K562 (cell line): Measurements from ENCODE around the gene EIF4E1B. TPM values are rescaled to one million over a fixed set of nuclear protein-coding genes. Genes with fewer than 3 reads are reported as not detected.

Source experiments
- ATAC-seq: fragments of 200-7000 bp; cut with Tn5 transposase; 3 replicates; pipeline ENCODE4 v1.9.1; 2020; ENCODE audit warnings: moderate library complexity
- BruUV-seq: library from RNA; stranded (reverse); fragments of 400-500 nt; replicated peaks from 2 replicates; lab custom pipeline; 2021; lab: Mats Ljungman, UMichigan
- CTCF ChIA-PET: fragments of 300-600 bp; formaldehyde crosslinking; extraction: SDS; loops from one replicate; lab custom pipeline; 2021; ENCODE audit warnings: low intra/inter-chr PET ratio; lab: Yijun Ruan, JAX
- POLR2A ChIA-PET: fragments of 300-600, 350-650 bp; sonication (Branson Sonifier 250); formaldehyde crosslinking; extraction: SDS; loops from one replicate; lab custom pipeline; 2021; ENCODE audit warnings: antibody characterized with exemption, inconsistent platforms; lab: Yijun Ruan, JAX
- DNase-seq, 4 experiments: peaks; one replicate each; pipeline versions ENCODE4 v3.0.0 to v3.0.0-alpha.2; 2011 to 2018; ENCODE audit warnings: low spot score in 3 of 4, mixed read lengths in 3 of 4; ENCODE audit errors: extremely low read depth in 1 of 4
- FAIRE-seq: peaks from 2 replicates; lab custom pipeline; 2011; peaks lifted over from hg19 to GRCh38; lab: Jason Lieb, UNC
- H2AFZ ChIP-seq: 2 replicates; pipeline ENCODE4 v1.6.0; 2011; ENCODE audit warnings: low read depth, low read length, control low read depth, inconsistent platforms
- H3K27ac ChIP-seq: fragments of 200-600 bp; 3 replicates; pipeline ENCODE4 v1.8.0; 2011; ENCODE audit warnings: low read depth, mild to moderate bottlenecking, control low read depth, inconsistent platforms, low read length, moderate library complexity, mixed read lengths; ENCODE audit errors: extremely low read depth
- H3K27me3 ChIP-seq, 2 experiments: fragments of 300-600 bp in 1 of 2; 2 replicates in 1 of 2; 3 replicates in 1 of 2; pipeline versions ENCODE4 v1.6.0 to v1.8.0; 2011; ENCODE audit warnings: inconsistent platforms in 2 of 2, low read length in 2 of 2, mild to moderate bottlenecking in 1 of 2, mixed read lengths in 1 of 2, moderate library complexity in 1 of 2; ENCODE audit not compliant: control insufficient read depth in 2 of 2, insufficient read depth in 2 of 2
- H3K36me3 ChIP-seq: fragments of 300-600 bp; 3 replicates; pipeline ENCODE4 v1.8.0; 2011; ENCODE audit warnings: mild to moderate bottlenecking, low read length, inconsistent platforms; ENCODE audit not compliant: control insufficient read depth, insufficient read depth
- H3K4me1 ChIP-seq, 2 experiments: fragments of 200-600 bp in 1 of 2; replicated peaks in 1 of 2; 2 replicates in 1 of 2; 3 replicates in 1 of 2; pipeline versions ENCODE4 v1.5.1 to v1.8.0; 2011; ENCODE audit warnings: inconsistent platforms in 2 of 2, low read length in 2 of 2, mild to moderate bottlenecking in 1 of 2, mixed read lengths in 1 of 2, moderate library complexity in 1 of 2; ENCODE audit not compliant: control insufficient read depth in 2 of 2, insufficient read depth in 2 of 2
- H3K4me2 ChIP-seq: 2 replicates; pipeline ENCODE4 v1.6.1; 2011; ENCODE audit warnings: low read length, control low read depth, inconsistent platforms, mixed read lengths; ENCODE audit not compliant: insufficient read depth
- H3K4me3 ChIP-seq: fragments of 200-600 bp; sonication (generic), shearing (Covaris generic); 2 replicates; pipeline ENCODE4 v1.5.1; 2016; ENCODE audit warnings: control low read depth, inconsistent platforms
- H3K79me2 ChIP-seq: fragments of 200-600 bp; 3 replicates; pipeline ENCODE4 v1.8.0; 2011; ENCODE audit warnings: low read length, inconsistent platforms; ENCODE audit not compliant: control insufficient read depth, insufficient read depth
- H3K9ac ChIP-seq, 2 experiments: 2 replicates each; pipeline versions ENCODE4 v1.6.0 to v1.6.1; 2011; ENCODE audit warnings: low read depth in 2 of 2, low read length in 2 of 2, control low read depth in 1 of 2, inconsistent platforms in 1 of 2, mild to moderate bottlenecking in 1 of 2, mixed read lengths in 1 of 2; ENCODE audit not compliant: insufficient read depth in 1 of 2
- H3K9me1 ChIP-seq: one replicate; pipeline ENCODE4 v1.6.0; 2011; ENCODE audit warnings: inconsistent platforms, mild to moderate bottlenecking, low read length, moderate library complexity; ENCODE audit not compliant: control insufficient read depth, insufficient read depth
- H3K9me3 ChIP-seq: replicated peaks from 2 replicates; pipeline ENCODE4 v1.5.1; 2011; ENCODE audit warnings: low read depth, low read length, inconsistent platforms; ENCODE audit not compliant: control insufficient read depth, insufficient read depth
- H4K20me1 ChIP-seq: replicated peaks from 2 replicates; pipeline ENCODE4 v1.6.1; 2011; ENCODE audit warnings: low read length, inconsistent platforms, mixed read lengths; ENCODE audit not compliant: control insufficient read depth, insufficient read depth
- CHD4 ChIP-seq: fragments of 200-600 bp; sonication (generic); IDR thresholded peaks from 3 replicates; pipeline ENCODE4 v1.6.1; 2012; ENCODE audit warnings: low read depth, mild to moderate bottlenecking, mixed read lengths, low read length, inconsistent platforms; ENCODE audit not compliant: insufficient read depth, insufficient replicate concordance, poor library complexity, severe bottlenecking
- COPS2 ChIP-seq: fragments of 450-650 bp; conservative IDR thresholded peaks from 2 replicates; pipeline ENCODE4 v1.6.1; 2016; ENCODE audit warnings: mild to moderate bottlenecking, moderate library complexity
- KAT7 ChIP-seq: sonication (generic); formaldehyde crosslinking; IDR thresholded peaks from 2 replicates; pipeline ENCODE4 v1.8.0; 2022; ENCODE audit warnings: missing genetic modification reagents, mild to moderate bottlenecking, borderline replicate concordance
- PTRF ChIP-seq: fragments of 450-650 bp; IDR thresholded peaks from 2 replicates; pipeline ENCODE4 v1.6.1; 2016; ENCODE audit warnings: mild to moderate bottlenecking, missing genetic modification characterization, missing compliant biosample characterization
- RBM15 ChIP-seq: fragments of 200-400 bp; formaldehyde crosslinking; IDR thresholded peaks from 2 replicates; pipeline ENCODE4 v1.6.1; 2018; ENCODE audit warnings: mild to moderate bottlenecking, low read length, moderate library complexity; ENCODE audit not compliant: insufficient read depth
- SPI1 ChIP-seq: IDR thresholded peaks from 2 replicates; pipeline ENCODE4 v1.6.1; 2011; ENCODE audit warnings: low read depth, low read length, control low read depth, borderline replicate concordance
- ZNF316 ChIP-seq: fragments of 450-650 bp; IDR thresholded peaks from 2 replicates; pipeline ENCODE4 v1.6.1; 2016
- WGBS: fragments of 100-300 bp; shearing (Covaris generic); methylation state at CpG from one replicate; pipeline ENCODE4 v1.1.6; 2016; ENCODE audit warnings: low coverage, mixed read lengths; ENCODE audit not compliant: insufficient coverage; ENCODE audit errors: missing lambda C conversion rate; 5-methylcytosine and 5-hydroxymethylcytosine counted together
- in situ Hi-C: fragments of 300-500 bp; cut with MboI; formaldehyde crosslinking; loops from 4 replicates; pipeline ENCODE4 v1.15.0; 2018; ENCODE audit warnings: inconsistent platforms, mixed read lengths
- intact Hi-C: fragments of 100-400 bp; cut with micrococcal nuclease; formaldehyde crosslinking; loops from 2 replicates; pipeline ENCODE4 v1.14.2; 2022
- polyA plus RNA-seq, 8 experiments: library from polyadenylated mRNA; depleted of rRNA in 4 of 8; stranded (reverse) in 5 of 8; unstranded in 3 of 8; fragments of >200 nt; fragmentation: Nextera tagmentation in 2 of 8; fragmentation: Illumina TruSeq in 1 of 8; extraction: Ambion mirVana in 2 of 8; extraction: Trizol in 1 of 8; gene quantifications; 2 replicates each; pipeline versions ENCODE4 v1.2.1 to v1.2.3, GENCODE V29; 2011 to 2014; ENCODE audit warnings: inconsistent platforms in 1 of 8, missing spikeins in 1 of 8
- total RNA-seq, 7 experiments: library from RNA; depleted of rRNA in 6 of 7; stranded (reverse); fragments of >200 nt in 6 of 7; fragmentation: Illumina TruSeq in 2 of 7; extraction: Trizol in 2 of 7; gene quantifications; 2 replicates each; pipeline versions ENCODE4 v1.2.1 to v1.2.3, GENCODE V29; 2011 to 2021; ENCODE audit warnings: low replicate concordance in 1 of 7
- TF ChIP-seq, protein P1 (sequence below), 2 experiments: fragments of 450-650 bp in 1 of 2; IDR thresholded peaks; 2 replicates each; pipeline ENCODE4 v1.6.1; 2011 to 2017; ENCODE audit warnings: low read depth in 2 of 2, antibody characterized with exemption in 1 of 2, borderline replicate concordance in 1 of 2, low read length in 1 of 2, mild to moderate bottlenecking in 1 of 2, mixed read lengths in 1 of 2; ENCODE audit not compliant: control insufficient read depth in 1 of 2
- TF ChIP-seq, protein P2 (sequence below): fragments of 250-450 bp; sonication (Bioruptor Pico); IDR thresholded peaks from 2 replicates; pipeline ENCODE4 v1.5.1; 2021; ENCODE audit warnings: mild to moderate bottlenecking
- TF ChIP-seq, protein P3 (sequence below): fragments of 250-450 bp; sonication (Bioruptor Pico); IDR thresholded peaks from 2 replicates; pipeline ENCODE4 v1.4.0; 2020; ENCODE audit warnings: mild to moderate bottlenecking, moderate library complexity

The EIF4E1B gene
- total and polyA plus RNA-seq, 9 of the 15 experiments (the other 6 are each of a cell fraction or from before 2014, with no cell fraction given): not detected

DNA sequence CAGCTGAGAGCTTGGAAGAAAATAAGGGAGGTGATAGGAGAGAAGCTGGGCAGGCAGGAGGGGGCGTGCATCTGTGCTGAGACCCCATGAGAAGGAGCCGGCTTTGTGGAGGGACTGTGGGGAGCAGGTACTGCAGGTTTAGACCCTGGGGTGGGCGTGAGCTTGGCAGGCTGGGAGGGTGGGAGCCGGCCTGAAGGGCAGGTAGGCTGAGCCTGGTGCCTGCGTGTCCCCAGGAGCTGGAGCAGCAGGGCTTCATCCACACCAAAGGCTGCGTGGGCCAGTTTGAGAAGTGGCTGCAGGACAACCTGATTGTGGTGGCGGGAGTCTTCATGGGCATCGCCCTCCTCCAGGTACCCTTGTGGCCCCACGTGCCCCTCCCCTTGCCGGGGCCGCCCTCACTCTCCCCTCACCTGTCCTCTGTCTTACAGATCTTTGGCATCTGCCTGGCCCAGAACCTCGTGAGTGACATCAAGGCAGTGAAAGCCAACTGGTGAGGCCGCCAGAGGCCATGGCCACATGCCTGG lies 26.1 kb downstream of the EIF4E1B start (continued):
- TF ChIP-seq RBM15: no peak
- TF ChIP-seq COPS2: no peak

DNA sequence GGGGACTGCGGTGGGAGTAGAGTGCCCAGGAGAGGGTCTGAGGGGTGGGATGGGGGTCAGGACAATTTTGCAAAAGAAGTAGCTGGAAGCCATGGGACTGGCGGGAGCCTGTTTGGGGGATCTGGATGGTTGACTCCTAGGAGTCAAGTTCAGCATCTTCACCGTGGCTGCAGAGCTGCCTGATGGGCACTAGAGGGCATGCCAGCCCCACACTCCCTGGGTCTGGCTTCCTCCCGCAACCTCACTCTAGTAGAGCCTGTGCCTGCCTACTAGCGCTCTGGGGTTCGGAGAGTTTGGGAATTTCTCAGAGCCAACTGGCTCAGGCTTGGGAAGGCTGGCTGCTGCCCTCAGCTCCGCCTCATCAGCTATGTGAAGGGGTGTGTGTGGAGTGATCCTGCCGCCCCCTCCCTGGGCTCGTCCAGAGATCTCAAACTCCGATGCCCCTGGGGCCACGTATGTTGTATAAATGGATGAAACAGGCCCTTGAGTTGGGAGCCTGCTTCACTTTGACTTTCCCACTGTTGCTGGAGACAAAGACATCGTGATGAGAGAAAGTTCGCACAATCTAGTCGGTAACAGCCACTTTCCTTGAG lies 27.6 kb downstream of the EIF4E1B start:
- no peak overlapping the region for H3K9ac ChIP-seq
- H3K4me3 ChIP-seq: no peak overlapping the region
- peaks cover 0 to 28% of the 10 kb centered on the region in 2 experiments; a peak in 2 of 5 replicates for H3K4me1 ChIP-seq
- no peaks in the 10 kb centered on the region for H3K79me2 ChIP-seq
- ATAC-seq (peak; percentile 83), DNase-seq (peak; percentile 55 to 71 (median 60)), FAIRE-seq (peak; percentile 89)
- peaks cover 13% of the 10 kb centered on the region; the same call in 1 of the 2 replicates for H4K20me1 ChIP-seq
- H3K36me3 ChIP-seq: peaks cover 21% of the 10 kb centered on the region; the same call in 2 of the 3 replicates
- in situ Hi-C loops (no loop called here), intact Hi-C loops (no loop called here)
- H3K27me3 ChIP-seq: peaks cover 6 to 19% of the 10 kb centered on the region in 2 experiments; a peak in 3 of 5 replicates
- 69% methylated on average over 12 of the region's 14 CpGs for WGBS
- H3K27ac ChIP-seq: no peak overlapping the region
- peaks cover 4% of the 10 kb centered on the region for H3K9me1 ChIP-seq
- no peak overlapping the region for H3K4me2 ChIP-seq
- CTCF ChIA-PET: interaction anchor here (0.7 to 1.0 kb wide), 2 partner anchors 301 to 454 kb away, joined by 3 to 5 read pairs; no protein-coding TSS in a partner anchor
- POLR2A ChIA-PET: interaction anchor here (0.7 to 2.3 kb wide), 3 partner anchors 10 to 270 kb away, joined by 3 to 10 read pairs (median 3); partner anchors contain the start of genes HIGD2A, NOP16 and TSPAN17
- TSS peak; percentile 60 for BruUV-seq
- no peaks in the 10 kb centered on the region for H3K9me3 ChIP-seq
- H2AFZ ChIP-seq: no peak overlapping the region
- TF ChIP-seq, protein P1, sequence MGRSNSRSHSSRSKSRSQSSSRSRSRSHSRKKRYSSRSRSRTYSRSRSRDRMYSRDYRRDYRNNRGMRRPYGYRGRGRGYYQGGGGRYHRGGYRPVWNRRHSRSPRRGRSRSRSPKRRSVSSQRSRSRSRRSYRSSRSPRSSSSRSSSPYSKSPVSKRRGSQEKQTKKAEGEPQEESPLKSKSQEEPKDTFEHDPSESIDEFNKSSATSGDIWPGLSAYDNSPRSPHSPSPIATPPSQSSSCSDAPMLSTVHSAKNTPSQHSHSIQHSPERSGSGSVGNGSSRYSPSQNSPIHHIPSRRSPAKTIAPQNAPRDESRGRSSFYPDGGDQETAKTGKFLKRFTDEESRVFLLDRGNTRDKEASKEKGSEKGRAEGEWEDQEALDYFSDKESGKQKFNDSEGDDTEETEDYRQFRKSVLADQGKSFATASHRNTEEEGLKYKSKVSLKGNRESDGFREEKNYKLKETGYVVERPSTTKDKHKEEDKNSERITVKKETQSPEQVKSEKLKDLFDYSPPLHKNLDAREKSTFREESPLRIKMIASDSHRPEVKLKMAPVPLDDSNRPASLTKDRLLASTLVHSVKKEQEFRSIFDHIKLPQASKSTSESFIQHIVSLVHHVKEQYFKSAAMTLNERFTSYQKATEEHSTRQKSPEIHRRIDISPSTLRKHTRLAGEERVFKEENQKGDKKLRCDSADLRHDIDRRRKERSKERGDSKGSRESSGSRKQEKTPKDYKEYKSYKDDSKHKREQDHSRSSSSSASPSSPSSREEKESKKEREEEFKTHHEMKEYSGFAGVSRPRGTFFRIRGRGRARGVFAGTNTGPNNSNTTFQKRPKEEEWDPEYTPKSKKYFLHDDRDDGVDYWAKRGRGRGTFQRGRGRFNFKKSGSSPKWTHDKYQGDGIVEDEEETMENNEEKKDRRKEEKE (IDR thresholded peaks at IDR 0.05; ENCODE audit: borderline replicate concordance in 1 of 2, control insufficient read depth in 1 of 2, low read depth in 2 of 2, low read length in 1 of 2): no peak
- no peak for TF ChIP-seq CHD4
- TF ChIP-seq ZNF316: no peak
- TF ChIP-seq, protein P2, sequence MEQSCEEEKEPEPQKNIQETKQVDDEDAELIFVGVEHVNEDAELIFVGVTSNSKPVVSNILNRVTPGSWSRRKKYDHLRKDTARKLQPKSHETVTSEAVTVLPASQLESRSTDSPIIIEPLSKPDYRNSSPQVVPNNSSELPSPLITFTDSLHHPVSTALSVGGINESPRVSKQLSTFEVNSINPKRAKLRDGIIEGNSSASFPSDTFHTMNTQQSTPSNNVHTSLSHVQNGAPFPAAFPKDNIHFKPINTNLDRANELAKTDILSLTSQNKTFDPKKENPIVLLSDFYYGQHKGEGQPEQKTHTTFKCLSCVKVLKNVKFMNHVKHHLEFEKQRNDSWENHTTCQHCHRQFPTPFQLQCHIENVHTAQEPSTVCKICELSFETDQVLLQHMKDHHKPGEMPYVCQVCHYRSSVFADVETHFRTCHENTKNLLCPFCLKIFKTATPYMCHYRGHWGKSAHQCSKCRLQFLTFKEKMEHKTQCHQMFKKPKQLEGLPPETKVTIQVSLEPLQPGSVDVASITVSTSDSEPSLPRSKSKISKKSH (CRISPR knock-in tag): no peak
- peak; percentile 4; the same call in 1 of the 2 replicates for TF ChIP-seq SPI1
- TF ChIP-seq, protein P3, sequence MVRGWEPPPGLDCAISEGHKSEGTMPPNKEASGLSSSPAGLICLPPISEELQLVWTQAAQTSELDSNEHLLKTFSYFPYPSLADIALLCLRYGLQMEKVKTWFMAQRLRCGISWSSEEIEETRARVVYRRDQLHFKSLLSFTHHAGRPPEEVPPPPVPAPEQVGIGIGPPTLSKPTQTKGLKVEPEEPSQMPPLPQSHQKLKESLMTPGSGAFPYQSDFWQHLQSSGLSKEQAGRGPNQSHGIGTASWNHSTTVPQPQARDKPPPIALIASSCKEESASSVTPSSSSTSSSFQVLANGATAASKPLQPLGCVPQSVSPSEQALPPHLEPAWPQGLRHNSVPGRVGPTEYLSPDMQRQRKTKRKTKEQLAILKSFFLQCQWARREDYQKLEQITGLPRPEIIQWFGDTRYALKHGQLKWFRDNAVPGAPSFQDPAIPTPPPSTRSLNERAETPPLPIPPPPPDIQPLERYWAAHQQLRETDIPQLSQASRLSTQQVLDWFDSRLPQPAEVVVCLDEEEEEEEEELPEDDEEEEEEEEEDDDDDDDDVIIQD: no peak
- no peak for TF ChIP-seq PTRF
- no peak for TF ChIP-seq KAT7 (CRISPR knock-in tag)
